NCI-H82 treated with DMSO at 0.1 percent for 48 hours (cell line): Measurements from ENCODE around the gene EEIG1.

Experiments
- DNase-seq: peaks from one replicate; lab custom pipeline; 2025; ENCODE audit not compliant: unreplicated experiment; lab: John Stamatoyannopoulos, UW

EEIG1 gene

DNA sequence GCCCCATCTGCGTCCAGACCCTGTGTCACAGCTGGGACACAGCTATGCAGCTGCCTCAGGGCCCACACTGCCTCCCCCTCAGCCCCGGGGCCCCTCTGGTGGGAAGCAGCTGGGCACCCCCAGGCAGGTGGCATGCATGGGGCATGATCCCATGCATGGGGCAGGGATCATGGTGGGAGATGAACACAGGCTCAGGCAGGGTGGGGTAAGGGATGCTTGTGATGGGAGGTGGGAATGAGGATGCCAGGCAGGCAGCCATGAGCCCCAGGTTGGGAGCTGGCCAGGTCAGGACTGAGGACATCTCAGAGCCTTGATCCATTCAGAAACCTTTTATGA is 19.7 kb downstream of the EEIG1 start:
- no peak for DNase-seq

DNA sequence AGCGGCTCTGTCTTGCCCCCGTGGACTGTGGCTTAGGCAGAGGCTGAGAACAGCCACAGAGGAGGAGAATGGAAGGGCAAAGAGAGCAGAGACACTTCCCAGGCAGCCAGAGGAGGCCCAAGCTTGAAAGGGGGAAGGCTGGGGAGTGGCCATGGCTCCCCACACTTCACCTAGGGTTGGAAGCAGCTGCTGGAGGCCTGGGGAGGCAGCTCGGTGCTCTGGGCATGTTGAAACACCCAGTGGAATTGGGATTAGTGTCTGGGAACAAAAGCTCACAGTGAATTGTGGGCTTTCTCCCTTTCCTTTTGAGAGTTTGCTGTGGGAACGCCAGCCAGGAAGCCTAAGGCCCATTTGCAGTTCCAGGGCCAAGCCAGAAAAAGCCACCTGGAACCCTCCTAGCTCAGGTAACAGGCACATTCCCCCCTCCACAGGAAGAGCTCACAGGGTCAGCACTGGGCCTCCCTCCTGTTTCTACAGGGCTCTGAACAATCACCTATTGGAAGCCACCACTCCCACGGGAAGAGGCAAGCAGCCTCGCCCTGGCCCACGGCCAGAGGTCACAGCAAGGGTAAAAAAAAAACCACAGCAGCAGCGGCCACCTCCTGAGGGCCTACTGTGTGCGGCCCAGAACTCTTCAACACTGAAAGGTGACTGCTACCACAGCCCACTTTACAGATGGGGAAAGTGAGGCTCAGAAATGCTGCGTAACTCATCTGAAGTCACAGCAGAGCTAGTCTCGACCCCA is 20.2 kb downstream of the EEIG1 start:
- DNase-seq, result no peak

DNA sequence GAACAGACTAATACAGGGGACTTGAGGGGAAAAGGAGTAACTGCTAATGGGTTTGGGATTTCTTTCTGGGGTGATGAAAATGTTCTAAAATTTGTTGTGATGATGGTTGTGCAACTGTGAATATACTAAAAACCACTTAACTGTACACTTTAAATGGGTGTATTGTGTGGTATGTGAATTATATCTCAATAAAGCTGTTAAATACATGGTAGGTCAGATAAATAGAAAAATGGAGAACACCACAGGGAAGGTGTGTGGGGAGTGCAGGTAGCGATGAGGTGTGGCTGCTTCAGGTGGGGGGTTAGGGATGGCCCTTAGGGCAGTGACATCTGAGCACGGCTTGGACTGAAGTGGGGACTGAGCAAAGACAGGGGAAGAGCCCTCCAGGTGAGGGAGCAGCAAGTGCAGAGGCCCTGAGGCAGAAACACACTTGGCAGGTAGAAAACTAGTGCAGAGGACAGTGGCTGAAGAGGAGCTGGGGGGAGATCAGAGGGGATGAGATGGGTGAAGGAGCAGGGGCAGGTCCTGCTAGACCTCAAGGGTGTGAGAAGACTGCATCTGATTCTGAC is 20.9 kb downstream of the EEIG1 start:
- no peak for DNase-seq

DNA sequence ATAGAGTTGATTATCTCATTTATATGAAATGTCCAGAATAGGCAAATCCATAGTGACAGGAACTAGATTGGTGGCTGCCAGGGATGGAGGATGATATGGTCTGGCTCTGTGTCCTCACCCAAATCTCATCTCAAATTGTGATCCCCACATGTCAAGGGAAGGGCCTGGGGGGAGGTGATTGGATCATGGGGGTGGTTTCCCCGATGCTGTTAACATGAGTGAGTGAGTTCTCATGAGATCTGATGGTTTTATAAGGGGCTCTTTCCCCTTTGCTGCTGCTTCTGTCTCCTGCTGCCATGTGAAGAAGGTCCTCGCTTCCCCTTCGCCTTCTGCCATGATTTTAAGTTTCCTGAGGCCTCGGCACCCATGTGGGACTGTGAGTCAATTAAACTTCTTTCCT is 21.4 kb downstream of the EEIG1 start:
- no peak for DNase-seq

DNA sequence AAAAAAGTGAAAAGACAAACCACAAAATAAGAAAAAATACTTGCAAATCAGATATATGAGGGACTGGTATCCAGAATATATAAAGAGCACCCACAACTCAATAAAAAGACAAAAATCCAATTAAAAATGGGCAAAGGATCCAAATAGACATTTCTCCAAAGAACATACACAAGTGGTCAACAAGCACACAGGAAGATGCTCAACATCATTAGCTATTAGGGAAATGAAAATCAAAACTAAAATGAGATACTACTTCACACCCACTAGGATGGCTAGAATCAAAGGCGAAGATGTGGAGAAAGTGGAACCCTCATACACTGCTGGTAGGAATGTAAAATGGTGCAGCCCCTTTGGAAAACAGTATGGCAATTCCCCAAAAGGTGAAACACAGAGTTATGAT is 22.1 kb downstream of the EEIG1 start:
- DNase-seq, result no peak

DNA sequence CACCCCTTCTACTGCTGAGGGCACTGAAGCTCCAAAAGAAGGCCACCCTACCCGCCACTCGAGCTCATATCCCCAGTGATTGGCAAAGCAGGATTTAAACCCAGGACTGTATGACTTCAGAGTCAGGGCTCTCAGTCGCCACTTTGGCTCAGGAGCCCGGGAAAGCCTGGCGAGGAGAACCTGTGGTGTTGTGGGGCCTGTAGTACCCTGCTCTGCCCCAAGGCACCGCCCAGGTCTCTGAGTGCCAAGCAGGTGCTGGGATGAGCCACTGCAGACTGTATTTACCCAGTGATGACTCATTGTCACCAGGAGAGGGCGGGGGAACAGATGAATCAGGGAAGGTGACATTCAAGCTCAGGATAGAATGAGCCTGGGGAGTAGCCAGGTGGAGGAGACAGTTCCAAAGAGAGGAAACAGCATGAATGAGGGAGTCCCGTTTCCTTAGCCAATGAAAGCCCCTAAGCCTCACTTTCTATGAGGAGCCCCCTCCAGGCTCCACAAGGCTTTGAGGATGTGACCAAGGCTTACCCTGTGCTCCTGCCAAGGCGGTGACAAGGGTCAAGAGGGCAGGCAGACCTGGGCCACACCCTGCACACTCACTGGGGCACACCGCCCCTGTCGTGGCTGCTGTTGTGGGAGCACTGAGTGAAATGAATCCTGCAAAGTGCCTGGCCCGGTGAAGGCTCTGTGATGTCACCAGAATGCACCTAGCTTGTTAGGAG is 25.3 kb downstream of the EEIG1 start:
- no peak for DNase-seq

DNA sequence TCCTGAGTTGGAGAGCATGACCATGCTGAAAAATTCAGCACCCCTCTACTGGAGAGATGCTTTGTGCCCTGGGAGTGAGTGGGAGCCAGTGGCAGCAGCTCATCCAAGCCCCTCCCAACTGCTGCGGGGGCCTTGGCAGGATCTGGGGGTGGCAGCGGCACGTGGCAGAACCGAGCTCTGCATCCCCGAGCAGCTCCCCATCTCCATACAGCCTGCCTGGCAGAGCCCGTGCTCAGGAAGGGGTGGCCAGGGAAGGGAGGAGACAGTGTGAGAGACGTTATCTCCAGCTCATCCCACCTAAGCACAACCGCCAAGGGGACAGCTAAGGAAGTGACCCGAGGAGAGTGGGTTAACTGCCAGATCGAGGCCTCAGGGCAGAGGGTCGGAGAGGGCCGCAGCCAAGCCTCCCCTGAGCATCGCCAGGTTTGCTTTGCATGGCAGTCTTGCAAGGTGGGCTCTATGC is 25.9 kb downstream of the EEIG1 start:
- DNase-seq, result no peak

DNA sequence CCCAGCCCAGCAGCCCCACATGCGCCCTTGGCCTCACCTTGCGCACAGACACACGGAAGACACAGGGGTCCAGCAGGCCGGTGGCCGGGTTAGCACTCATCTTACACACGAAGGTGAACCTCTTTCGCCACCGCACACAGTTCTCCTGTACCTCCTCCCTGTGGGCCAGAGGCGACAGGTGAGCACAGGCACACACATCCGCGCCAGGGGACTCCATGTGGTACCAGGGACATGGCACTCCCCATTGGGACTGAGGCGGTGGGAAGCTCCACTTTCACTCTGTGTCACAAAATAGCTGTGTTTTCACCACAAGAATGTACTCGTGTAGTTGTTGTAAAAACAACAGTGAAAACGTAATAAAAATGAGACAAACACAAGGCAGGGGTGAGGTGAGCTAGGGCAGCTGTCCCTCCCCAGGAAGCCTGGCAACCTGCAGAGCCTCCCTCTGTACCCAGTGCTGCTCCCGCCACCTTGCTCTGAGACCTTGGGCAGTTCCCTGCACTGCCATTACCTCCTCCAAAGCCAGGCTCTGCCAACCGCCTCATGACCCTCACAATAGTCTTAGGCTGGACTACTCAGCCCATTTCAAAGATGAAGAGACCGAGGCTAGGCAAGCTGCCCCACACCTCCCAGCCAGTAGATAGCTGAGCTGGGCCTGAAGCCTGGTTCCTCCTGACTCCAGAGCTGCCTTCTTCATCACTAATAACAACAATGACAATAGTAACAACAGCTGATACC is 26.9 kb downstream of the EEIG1 start:
- no peak for DNase-seq

DNA sequence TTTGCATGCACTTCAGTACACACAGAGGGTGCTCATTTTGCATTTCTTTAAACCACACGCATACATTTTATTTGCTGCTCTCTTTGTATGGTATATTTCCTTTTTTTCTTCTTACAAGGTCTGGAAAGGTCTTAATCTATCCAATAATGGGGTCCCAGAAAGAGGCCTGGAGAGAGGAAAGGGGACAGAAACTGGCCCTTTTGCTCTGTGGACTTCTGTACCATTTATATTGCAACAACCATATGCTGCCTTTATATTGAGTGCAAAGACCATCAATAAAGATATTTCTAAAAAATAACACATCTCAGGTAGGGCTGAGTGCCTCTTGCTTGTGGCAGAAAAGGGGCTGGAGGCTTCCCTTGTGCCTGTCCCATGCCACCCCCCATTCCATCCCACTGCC is 27.6 kb downstream of the EEIG1 start:
- no peak for DNase-seq

DNA sequence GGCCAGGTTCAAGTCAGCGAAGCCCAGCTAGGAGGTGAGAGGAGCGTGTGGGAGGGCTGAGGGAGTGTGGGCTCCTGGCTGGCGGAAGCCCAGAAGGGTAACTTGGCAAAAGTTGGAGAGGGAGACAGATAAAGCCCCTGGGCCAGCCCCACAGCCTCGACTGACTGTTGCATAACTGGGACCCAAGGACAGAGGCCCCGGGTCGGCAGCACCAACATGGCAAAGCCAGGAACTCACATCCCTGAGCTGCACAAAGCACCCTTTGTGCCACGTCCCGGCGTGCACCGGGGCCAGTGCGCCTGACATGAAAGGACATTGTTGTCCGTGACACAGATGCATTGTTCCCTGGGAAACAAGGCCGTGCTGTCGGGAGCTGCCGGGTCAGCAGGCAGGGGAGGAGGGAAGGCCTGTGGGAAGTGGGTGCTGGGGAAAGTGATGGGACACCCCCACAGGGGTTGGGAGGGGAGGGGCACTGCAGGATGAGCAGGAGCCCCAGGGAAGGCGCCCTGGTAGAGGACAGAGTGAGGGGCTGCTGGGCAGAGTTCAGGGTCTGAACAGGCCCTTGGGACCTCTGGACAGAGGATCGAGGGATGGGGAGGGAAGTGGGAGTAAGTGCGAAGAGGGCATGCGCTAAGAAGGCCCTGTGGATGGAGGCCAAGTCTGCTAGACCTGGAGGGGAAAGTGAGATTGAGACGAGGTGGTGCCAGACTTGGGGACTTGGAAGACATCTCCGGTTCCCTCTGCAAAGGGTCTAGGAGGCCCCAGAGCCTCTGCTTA is 30.1 kb downstream of the EEIG1 start:
- no peak for DNase-seq

DNA sequence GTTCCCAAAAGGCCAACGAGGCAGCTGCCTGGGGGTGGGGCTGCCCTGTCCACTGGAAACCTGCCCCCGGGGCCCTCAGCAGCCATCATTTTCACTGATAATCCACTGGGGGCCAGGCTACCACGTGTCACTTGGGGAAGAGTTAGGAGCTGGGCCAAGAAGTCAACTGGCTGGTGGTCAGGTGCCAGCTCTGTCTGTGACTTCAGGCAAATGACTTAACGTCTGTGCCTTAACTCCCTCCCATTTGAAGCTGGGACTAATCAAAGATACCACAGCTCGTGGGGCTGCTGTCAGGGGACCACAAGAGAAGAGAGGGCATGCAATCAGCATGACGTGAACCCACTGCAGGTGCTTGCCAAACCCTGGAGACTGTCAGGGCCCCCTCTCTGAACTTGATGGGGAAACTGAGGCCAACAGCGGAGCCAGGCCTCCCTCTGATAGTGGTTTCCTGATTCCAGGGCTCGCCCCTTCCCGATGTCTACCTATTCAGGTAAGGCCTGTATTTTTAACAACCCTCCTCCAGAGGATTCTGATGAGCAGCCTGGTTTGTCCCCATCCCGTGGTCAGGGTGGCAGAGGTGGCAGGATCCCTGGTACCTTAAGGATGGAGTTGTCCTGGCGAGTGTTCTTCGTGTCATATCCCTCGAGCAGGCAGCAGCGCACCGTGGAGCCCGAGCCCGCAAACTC is 30.8 kb downstream of the EEIG1 start:
- DNase-seq, result no peak

DNA sequence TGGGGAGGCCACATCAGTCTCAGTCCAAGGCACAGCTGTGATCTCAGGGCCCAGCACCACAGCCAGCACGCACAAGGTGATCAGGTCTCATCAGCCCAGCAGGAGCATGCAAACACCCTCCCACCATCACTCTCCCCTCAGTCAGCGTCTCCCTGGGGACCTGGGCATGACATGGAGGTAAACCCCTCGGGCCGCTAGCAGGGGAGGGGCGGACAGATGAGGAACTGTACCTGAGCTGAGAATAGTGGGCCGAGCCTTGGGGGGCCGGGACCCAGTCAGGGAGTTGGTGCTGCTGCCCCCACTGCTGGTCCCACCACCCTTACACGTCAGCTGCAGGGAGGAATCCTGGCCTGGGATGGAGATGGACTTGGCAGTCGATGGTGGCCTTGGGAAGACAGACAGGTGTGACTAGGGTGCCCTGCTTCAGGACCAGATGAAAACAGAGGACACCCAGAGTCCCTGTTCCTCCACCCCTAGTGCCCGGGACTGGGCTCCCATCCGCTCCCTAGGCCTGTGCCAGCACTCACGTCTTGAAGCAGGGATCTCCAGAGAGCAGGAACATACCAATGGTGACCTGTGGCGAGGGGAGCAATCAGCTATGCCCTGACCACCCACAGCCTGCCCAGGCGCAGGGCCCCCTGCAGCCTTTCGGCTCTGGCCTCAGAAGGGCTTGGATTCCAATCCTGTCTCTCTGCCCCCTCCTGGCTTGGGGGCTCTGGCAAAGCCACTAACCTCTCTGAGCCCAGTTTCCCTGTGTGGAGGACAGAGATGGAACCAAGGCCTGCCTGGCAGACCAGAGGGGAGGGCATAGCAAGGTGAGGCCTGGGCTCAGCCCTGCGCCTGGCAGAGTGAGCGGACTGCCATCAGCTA is 32.7 kb downstream of the EEIG1 start:
- DNase-seq, result no peak

DNA sequence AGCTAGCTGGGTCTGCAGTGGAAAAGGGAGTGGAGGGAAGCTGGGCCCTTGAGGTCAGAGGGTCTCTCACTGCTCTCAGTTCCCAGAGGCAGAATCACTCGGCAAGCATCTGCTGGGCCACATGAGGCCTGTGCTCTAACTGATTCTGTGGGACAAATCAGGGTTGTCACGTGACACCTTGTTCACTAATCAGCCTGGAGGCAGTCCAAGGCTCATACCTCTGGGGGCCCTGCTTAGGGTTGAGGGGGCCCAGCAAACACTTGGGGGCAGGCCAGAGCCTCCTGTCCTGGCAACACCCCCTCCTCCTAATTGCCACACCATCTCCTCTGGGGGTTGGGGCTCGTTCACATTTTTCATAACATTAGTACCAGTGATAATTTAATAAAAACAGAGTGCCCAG is 34.1 kb downstream of the EEIG1 start:
- DNase-seq, result no peak

DNA sequence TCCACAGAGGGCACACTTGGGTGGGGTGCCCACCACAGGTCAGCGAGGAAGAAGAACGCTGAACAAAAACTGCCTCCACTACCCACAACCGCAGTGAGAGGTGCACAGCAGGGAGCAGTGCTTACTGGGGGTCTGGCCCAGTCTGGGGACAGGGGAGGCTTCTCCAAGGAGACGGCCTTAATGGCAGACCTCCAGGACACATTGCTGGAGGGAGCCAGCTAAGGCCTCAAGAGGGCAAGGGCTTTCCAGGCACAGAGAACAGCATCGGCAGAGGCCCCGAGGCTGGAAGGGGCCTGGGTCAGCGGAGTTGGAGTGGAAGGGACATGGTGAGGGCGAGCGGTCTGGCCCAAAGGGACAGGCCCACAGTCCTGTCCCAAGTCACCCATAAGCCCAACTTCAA is 34.8 kb downstream of the EEIG1 start:
- no peak for DNase-seq

DNA sequence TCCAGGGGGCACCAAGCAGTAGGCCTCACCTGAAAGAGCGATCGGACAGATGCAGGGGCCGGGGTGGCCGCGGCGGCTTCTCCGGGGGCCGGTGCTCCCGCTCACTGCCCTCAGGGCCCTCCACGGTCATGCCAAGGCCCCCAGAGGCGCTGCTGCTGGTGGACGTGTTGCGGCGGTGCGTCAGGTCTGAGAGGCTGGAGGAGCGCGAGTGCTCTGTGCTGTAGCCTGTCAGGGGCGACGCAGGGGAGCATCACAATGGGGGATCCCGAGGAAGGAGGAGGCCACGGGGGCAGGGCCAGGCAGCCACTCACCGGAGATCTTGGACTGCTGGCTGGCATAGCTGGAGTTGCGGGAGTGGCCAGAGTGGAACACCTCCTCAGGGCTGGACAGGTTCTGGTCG is 35.5 kb downstream of the EEIG1 start:
- no peak for DNase-seq

DNA sequence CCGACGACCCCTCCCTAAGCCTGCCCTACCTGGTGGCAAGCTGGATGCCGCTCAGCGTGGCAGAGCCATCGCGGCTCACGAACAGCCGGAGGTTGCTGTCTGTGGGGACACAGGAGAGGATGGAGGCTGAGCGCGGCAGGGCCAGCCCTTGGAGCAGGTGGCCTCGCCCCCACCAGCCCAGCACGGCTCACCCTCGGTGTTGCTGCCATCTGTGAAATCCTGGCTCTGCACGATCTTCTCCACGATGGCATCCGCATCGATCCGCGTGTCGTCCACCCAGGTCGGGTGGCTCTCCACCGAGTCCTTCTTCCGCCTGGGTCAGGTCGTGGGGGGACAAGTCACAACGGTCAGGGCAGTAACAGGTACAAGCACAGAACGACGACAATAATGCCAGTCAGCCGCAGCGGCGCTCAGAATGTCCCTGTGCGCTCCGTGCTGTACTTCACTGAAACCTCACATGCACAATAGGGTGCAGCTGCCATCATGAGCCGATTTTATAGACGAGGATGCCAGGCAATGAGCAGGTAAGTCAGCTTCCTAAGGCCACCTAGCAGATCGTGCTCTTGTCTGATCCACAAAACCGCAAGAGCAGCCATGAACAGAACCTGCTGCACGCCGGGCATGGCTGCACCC is 36.1 kb downstream of the EEIG1 start:
- DNase-seq, result no peak

DNA sequence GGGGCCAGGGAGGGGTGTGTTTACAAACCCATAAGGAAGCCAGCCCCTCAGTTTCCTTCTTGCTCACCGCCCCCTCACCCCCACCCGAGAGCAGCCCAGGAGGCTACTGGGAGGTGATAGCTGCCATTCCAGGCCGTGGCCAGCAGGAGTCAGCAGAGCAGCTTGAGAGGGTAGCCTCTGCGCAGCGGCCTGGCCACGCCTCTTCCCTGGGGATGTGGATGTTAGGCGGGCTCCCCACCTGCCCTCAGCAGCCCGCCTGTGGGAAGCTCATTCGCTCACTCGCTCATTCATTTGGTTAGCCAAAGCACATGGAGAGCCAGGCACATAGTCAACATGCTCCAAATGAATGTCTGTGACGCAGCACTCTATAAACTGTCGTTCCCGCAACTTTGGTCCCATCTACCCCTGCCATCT is 37.1 kb downstream of the EEIG1 start:
- peak; percentile 32 for DNase-seq

DNA sequence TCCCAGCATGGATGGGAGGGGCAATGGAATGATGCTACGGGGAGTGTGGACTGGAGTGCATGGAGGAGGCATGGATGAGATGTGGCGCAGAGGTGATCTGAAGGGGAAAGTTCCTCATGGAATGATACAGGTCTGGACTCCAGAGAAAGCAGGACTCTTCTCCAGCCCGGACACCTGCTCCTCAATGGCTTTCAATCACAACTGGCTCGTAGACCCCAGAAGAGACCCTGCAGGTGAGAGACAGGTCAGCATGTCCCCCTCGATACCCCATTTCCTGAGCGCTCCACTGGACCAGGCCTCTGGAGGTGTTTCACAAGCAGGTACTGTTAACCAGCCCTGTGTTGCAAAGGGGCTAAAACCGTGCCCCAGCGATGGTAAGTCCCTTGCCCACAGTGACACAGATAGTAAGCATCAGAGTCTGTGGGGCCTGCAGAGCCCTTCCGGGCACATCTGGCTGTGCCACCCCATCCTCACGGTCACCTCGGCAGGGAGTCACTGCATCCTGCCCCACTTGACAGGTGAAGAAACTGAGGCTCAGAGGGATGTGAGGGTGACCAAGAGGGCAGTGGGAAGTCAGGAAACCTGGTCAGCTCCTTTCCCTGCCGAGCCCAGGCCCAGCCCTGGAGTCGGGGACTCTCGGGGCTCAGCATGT is 37.7 kb downstream of the EEIG1 start:
- no peak for DNase-seq
